HepG2 (cell line): ENCODE measurements around the gene DNAJC5. TPM values are rescaled to one million over a fixed set of nuclear protein-coding genes. Genes with fewer than 3 reads are reported as not detected.

Experiments used
- AGO2 ChIP-seq: fragments of 200-400 bp; formaldehyde crosslinking; optimal IDR thresholded peaks from 2 replicates; pipeline ENCODE3; 2017; ENCODE audit warnings: mild to moderate bottlenecking, low read depth, low read length, moderate library complexity
- AHR ChIP-seq: IDR thresholded peaks from 2 replicates; pipeline ENCODE4 v1.6.1; 2018; ENCODE audit warnings: missing genetic modification reagents, missing compliant biosample characterization
- BCL6 ChIP-seq: IDR thresholded peaks from 2 replicates; pipeline ENCODE4 v1.6.1; 2016; ENCODE audit warnings: missing genetic modification reagents, missing compliant biosample characterization
- CHCHD3 ChIP-seq: sonication (generic); formaldehyde crosslinking; IDR thresholded peaks from 2 replicates; pipeline ENCODE4 v1.8.0; 2022; ENCODE audit warnings: mild to moderate bottlenecking, missing genetic modification reagents, moderate library complexity
- HDAC1 ChIP-seq: sonication (generic); formaldehyde crosslinking; IDR thresholded peaks from 2 replicates; pipeline ENCODE4 v1.5.1; 2020; ENCODE audit warnings: mild to moderate bottlenecking, missing genetic modification reagents
- NBN ChIP-seq: fragments of 450-650 bp; conservative IDR thresholded peaks from 2 replicates; pipeline ENCODE4 v1.6.1; 2017
- PAF1 ChIP-seq: IDR thresholded peaks from 2 replicates; pipeline ENCODE4 v1.6.1; 2016; ENCODE audit warnings: missing genetic modification reagents, missing compliant biosample characterization
- RBM22 ChIP-seq: fragments of 200-400 bp; formaldehyde crosslinking; optimal IDR thresholded peaks from 2 replicates; pipeline ENCODE3; 2017; ENCODE audit warnings: mild to moderate bottlenecking, low read length, moderate library complexity
- RFX1 ChIP-seq: fragments of 450-650 bp; IDR thresholded peaks from 2 replicates; pipeline ENCODE4 v1.6.1; 2017
- SIN3B ChIP-seq: fragments of 150-350 bp; IDR thresholded peaks from 2 replicates; pipeline ENCODE4 v1.6.1; 2014; ENCODE audit warnings: low read length
- TAF1 ChIP-seq: sonication (generic); formaldehyde crosslinking; IDR thresholded peaks from 2 replicates; pipeline ENCODE4 v1.4.0; 2020; ENCODE audit warnings: missing genetic modification reagents
- ZBTB38 ChIP-seq: sonication (generic); formaldehyde crosslinking; IDR thresholded peaks from 2 replicates; pipeline ENCODE4 v1.5.1; 2020; ENCODE audit warnings: mild to moderate bottlenecking, missing genetic modification reagents
- ZFY ChIP-seq: sonication (generic); formaldehyde crosslinking; IDR thresholded peaks from 2 replicates; pipeline ENCODE4 v1.4.0; 2020; ENCODE audit warnings: missing genetic modification reagents
- ZKSCAN5 ChIP-seq: sonication (generic); formaldehyde crosslinking; IDR thresholded peaks from 2 replicates; pipeline ENCODE4 v1.5.1; 2020; ENCODE audit warnings: mild to moderate bottlenecking, missing genetic modification reagents
- ZNF652 ChIP-seq: IDR thresholded peaks from 2 replicates; pipeline ENCODE4 v1.6.1; 2016; ENCODE audit warnings: low read depth, borderline replicate concordance
- ZNF850 ChIP-seq: sonication (generic); formaldehyde crosslinking; conservative IDR thresholded peaks from 2 replicates; pipeline ENCODE4 v1.9.0; 2021; ENCODE audit warnings: mild to moderate bottlenecking, missing genetic modification reagents
- polyA plus RNA-seq, 8 experiments: library from polyadenylated mRNA; depleted of rRNA in 3 of 8; stranded (reverse) in 7 of 8; unstranded in 1 of 8; fragments of >200 nt; fragmentation: Illumina TruSeq in 4 of 8; extraction: Trizol in 4 of 8; gene quantifications; 2 replicates each; pipeline versions ENCODE4 v1.2.1 to v1.2.3, GENCODE V29; 2011 to 2016; ENCODE audit warnings: low read depth in 4 of 8, missing spikeins in 1 of 8, mixed read lengths in 1 of 8; ENCODE audit not compliant: insufficient read depth in 1 of 8
- total RNA-seq, 5 experiments: library from RNA; depleted of rRNA; stranded (reverse); fragments of >200 nt; fragmentation: Illumina TruSeq; extraction: Trizol; gene quantifications; 2 replicates each; pipeline ENCODE4 v1.2.3, GENCODE V29; 2016; ENCODE audit warnings: low read depth in 1 of 5
- TF ChIP-seq, protein P1 (sequence below): sonication (generic); formaldehyde crosslinking; IDR thresholded peaks from 2 replicates; pipeline ENCODE4 v1.8.1; 2023; ENCODE audit warnings: missing genetic modification reagents, inconsistent platforms, borderline replicate concordance
- TF ChIP-seq, protein P2 (sequence below): sonication (generic); formaldehyde crosslinking; IDR thresholded peaks from 2 replicates; pipeline ENCODE4 v1.5.0; 2020; ENCODE audit warnings: mild to moderate bottlenecking, missing genetic modification reagents
- TF ChIP-seq, protein P3 (sequence below), 2 experiments: IDR thresholded peaks; 2 replicates each; pipeline ENCODE4 v1.6.1; 2011 to 2012; ENCODE audit warnings: low read length in 2 of 2, borderline replicate concordance in 1 of 2, low read depth in 1 of 2, mild to moderate bottlenecking in 1 of 2, moderate library complexity in 1 of 2
- TF ChIP-seq, protein P4 (sequence below): sonication (generic); formaldehyde crosslinking; IDR thresholded peaks from 2 replicates; pipeline ENCODE4 v1.5.0; 2020; ENCODE audit warnings: missing genetic modification reagents
- TF ChIP-seq, protein P5 (sequence below): sonication (generic); formaldehyde crosslinking; IDR thresholded peaks from 2 replicates; pipeline ENCODE4 v1.4.0; 2020; ENCODE audit warnings: missing genetic modification reagents, borderline replicate concordance

Gene DNAJC5
- total and polyA plus RNA-seq, 2 of the 13 experiments (the other 11 are each of a cell fraction or from before 2014, with no cell fraction given), result 42.8 to 64.5 TPM

DNA sequence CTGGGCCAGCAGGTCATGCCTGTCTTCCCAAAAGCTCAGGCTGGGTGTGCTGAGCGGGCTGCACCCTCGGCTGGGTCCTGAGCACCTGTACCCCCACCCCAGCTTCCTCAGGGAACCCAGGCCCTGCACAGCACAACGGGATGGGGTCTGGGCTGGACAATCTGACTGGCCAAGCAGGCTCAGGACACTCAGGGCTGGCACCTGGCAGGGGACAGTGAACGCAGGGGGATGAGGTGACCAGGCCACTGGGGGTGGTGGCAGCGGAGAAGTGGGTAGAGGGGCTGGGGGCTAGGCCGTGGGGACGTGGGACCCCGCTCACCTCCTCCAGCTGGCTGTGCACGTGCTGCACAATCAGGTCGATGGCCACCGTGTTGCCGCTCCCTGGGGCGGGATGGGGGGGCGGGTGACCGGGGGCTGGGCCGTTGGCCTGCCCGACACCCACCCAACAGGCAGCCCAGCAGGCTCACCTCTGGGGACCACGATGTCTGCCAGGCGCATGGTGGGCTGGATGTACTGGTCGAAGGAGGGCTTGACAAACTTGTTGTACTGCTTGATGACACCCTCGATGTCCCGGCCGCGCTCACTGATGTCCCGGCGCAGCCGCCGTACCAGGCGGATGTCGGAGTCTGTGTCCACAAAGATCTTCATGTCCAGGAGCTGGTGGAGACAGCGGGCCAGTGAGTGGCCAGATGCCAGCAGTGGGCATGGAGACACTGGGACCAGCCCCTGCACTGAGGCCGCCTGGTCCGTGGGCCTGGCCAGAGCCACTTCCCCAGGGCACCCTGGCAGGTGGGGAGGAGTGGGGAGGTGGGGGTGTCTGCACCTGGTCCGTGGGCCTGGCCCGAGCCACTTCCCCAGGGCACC lies 49.4 kb downstream of the DNAJC5 start (continued):
- TF ChIP-seq, protein P1, sequence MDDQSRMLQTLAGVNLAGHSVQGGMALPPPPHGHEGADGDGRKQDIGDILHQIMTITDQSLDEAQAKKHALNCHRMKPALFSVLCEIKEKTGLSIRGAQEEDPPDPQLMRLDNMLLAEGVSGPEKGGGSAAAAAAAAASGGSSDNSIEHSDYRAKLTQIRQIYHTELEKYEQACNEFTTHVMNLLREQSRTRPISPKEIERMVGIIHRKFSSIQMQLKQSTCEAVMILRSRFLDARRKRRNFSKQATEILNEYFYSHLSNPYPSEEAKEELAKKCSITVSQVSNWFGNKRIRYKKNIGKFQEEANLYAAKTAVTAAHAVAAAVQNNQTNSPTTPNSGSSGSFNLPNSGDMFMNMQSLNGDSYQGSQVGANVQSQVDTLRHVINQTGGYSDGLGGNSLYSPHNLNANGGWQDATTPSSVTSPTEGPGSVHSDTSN, result no peak
- TF ChIP-seq NBN, result no peak
- TF ChIP-seq, protein P2, sequence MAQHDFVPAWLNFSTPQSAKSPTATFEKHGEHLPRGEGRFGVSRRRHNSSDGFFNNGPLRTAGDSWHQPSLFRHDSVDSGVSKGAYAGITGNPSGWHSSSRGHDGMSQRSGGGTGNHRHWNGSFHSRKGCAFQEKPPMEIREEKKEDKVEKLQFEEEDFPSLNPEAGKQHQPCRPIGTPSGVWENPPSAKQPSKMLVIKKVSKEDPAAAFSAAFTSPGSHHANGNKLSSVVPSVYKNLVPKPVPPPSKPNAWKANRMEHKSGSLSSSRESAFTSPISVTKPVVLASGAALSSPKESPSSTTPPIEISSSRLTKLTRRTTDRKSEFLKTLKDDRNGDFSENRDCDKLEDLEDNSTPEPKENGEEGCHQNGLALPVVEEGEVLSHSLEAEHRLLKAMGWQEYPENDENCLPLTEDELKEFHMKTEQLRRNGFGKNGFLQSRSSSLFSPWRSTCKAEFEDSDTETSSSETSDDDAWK (CRISPR knock-in tag), result no peak
- no peak for TF ChIP-seq ZKSCAN5 (CRISPR knock-in tag)
- TF ChIP-seq AHR (CRISPR knock-in tag), result 0 out of 2 replicates have a peak, but pooled peaks have one; percentile 41
- TF ChIP-seq RFX1, result no peak
- TF ChIP-seq, protein P3, sequence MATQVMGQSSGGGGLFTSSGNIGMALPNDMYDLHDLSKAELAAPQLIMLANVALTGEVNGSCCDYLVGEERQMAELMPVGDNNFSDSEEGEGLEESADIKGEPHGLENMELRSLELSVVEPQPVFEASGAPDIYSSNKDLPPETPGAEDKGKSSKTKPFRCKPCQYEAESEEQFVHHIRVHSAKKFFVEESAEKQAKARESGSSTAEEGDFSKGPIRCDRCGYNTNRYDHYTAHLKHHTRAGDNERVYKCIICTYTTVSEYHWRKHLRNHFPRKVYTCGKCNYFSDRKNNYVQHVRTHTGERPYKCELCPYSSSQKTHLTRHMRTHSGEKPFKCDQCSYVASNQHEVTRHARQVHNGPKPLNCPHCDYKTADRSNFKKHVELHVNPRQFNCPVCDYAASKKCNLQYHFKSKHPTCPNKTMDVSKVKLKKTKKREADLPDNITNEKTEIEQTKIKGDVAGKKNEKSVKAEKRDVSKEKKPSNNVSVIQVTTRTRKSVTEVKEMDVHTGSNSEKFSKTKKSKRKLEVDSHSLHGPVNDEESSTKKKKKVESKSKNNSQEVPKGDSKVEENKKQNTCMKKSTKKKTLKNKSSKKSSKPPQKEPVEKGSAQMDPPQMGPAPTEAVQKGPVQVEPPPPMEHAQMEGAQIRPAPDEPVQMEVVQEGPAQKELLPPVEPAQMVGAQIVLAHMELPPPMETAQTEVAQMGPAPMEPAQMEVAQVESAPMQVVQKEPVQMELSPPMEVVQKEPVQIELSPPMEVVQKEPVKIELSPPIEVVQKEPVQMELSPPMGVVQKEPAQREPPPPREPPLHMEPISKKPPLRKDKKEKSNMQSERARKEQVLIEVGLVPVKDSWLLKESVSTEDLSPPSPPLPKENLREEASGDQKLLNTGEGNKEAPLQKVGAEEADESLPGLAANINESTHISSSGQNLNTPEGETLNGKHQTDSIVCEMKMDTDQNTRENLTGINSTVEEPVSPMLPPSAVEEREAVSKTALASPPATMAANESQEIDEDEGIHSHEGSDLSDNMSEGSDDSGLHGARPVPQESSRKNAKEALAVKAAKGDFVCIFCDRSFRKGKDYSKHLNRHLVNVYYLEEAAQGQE (IDR thresholded peaks at IDR 0.05; ENCODE audit: borderline replicate concordance in 1 of 2, low read depth in 1 of 2, low read length in 2 of 2), result no peak
- TF ChIP-seq ZNF850, result no peak
- TF ChIP-seq, protein P4, sequence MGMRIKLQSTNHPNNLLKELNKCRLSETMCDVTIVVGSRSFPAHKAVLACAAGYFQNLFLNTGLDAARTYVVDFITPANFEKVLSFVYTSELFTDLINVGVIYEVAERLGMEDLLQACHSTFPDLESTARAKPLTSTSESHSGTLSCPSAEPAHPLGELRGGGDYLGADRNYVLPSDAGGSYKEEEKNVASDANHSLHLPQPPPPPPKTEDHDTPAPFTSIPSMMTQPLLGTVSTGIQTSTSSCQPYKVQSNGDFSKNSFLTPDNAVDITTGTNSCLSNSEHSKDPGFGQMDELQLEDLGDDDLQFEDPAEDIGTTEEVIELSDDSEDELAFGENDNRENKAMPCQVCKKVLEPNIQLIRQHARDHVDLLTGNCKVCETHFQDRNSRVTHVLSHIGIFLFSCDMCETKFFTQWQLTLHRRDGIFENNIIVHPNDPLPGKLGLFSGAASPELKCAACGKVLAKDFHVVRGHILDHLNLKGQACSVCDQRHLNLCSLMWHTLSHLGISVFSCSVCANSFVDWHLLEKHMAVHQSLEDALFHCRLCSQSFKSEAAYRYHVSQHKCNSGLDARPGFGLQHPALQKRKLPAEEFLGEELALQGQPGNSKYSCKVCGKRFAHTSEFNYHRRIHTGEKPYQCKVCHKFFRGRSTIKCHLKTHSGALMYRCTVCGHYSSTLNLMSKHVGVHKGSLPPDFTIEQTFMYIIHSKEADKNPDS, result no peak
- TF ChIP-seq HDAC1, result no peak
- peak; percentile 12 for TF ChIP-seq RBM22
- no peak for TF ChIP-seq BCL6 (CRISPR knock-in tag)
- TF ChIP-seq TAF1 (CRISPR knock-in tag), result no peak
- TF ChIP-seq AGO2, result peak; percentile 2
- no peak for TF ChIP-seq ZFY (CRISPR knock-in tag)
- no peak for TF ChIP-seq SIN3B
- no peak for TF ChIP-seq CHCHD3 (CRISPR knock-in tag)
- TF ChIP-seq ZBTB38, result 0 out of 2 replicates have a peak, but pooled peaks have one; percentile 13
- no peak for TF ChIP-seq ZNF652
- peak; percentile 19; the same call in 1 of the 2 replicates for TF ChIP-seq PAF1 (CRISPR knock-in tag)
- TF ChIP-seq, protein P5, sequence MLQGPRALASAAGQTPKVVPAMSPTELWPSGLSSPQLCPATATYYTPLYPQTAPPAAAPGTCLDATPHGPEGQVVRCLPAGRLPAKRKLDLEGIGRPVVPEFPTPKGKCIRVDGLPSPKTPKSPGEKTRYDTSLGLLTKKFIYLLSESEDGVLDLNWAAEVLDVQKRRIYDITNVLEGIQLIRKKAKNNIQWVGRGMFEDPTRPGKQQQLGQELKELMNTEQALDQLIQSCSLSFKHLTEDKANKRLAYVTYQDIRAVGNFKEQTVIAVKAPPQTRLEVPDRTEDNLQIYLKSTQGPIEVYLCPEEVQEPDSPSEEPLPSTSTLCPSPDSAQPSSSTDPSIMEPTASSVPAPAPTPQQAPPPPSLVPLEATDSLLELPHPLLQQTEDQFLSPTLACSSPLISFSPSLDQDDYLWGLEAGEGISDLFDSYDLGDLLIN (CRISPR knock-in tag), result no peak
